Measurements from ENCODE around the gene SHISA9. TPM values are rescaled to one million over a fixed set of nuclear protein-coding genes. Genes with fewer than 3 reads are reported as not detected.

The SHISA9 gene
- total RNA-seq, 1 donor from 2014 or later, result not detected

GRCh38 chr16:13061691-13062090 is 160.3 kb downstream of the SHISA9 start:
- Histone ChIP-seq H3K9me3 (peaks cover 8% of the 10 kb centered on the region), H3K27ac (no peak overlapping the region), H3K4me3 (no peak overlapping the region), H3K27me3 (ENCODE audit: low read depth) (no peaks in the 10 kb centered on the region), H3K36me3 (no peaks in the 10 kb centered on the region), H3K4me1 (no peaks in the 10 kb centered on the region)
- intact Hi-C loops (cut with DNase I), result no loop called here
- DNase-seq, result no peak
- TF ChIP-seq CTCF (IDR thresholded peaks at IDR 0.05), result no peak
- ATAC-seq, result no peak

- H3K4me3 ChIP-seq, result no peak overlapping the region
- no peak overlapping the region for H3K27ac ChIP-seq
- H3K9me3 ChIP-seq, result peaks cover 8% of the 10 kb centered on the region
- no peaks in the 10 kb centered on the region for H3K27me3 ChIP-seq (ENCODE audit: low read depth)
- TF ChIP-seq CTCF (IDR thresholded peaks at IDR 0.05), result no peak
- no peak for DNase-seq
- no peaks in the 10 kb centered on the region for H3K4me1 ChIP-seq
- ATAC-seq, result no peak
- no peaks in the 10 kb centered on the region for H3K36me3 ChIP-seq
- intact Hi-C loops (cut with DNase I), result no loop called here
Measured at GRCh38 chr16:13062219-13062618, 160.8 kb downstream of the SHISA9 start.

- TF ChIP-seq CTCF (IDR thresholded peaks at IDR 0.05), result no peak
- H3K9me3 ChIP-seq, result peaks cover 8% of the 10 kb centered on the region
- H3K4me3 ChIP-seq, result no peak overlapping the region
- no peaks in the 10 kb centered on the region for H3K4me1 ChIP-seq
- ATAC-seq, result no peak
- no peak overlapping the region for H3K27ac ChIP-seq
- intact Hi-C loops (cut with DNase I), result no loop called here
- no peak for DNase-seq
- H3K27me3 ChIP-seq (ENCODE audit: low read depth), result no peaks in the 10 kb centered on the region
- no peaks in the 10 kb centered on the region for H3K36me3 ChIP-seq
Measured at GRCh38 chr16:13063457-13063856, 162.1 kb downstream of the SHISA9 start.

- no peak for TF ChIP-seq CTCF (IDR thresholded peaks at IDR 0.05)
- H3K36me3 ChIP-seq, result no peaks in the 10 kb centered on the region
- H3K9me3 ChIP-seq, result peaks cover 8% of the 10 kb centered on the region
- H3K4me1 ChIP-seq, result no peaks in the 10 kb centered on the region
- no peak for ATAC-seq
- DNase-seq, result no peak
- intact Hi-C loops (cut with DNase I), result no loop called here
- H3K27me3 ChIP-seq (ENCODE audit: low read depth), result no peaks in the 10 kb centered on the region
- H3K27ac ChIP-seq, result no peak overlapping the region
- H3K4me3 ChIP-seq, result no peak overlapping the region
Measured at GRCh38 chr16:13064821-13065220, 163.4 kb downstream of the SHISA9 start.

- intact Hi-C loops (cut with DNase I), result no loop called here
- DNase-seq (no peak), ATAC-seq (no peak)
- H3K27me3 ChIP-seq (ENCODE audit: low read depth), result peaks cover 4% of the 10 kb centered on the region
- H3K27ac ChIP-seq, result no peak overlapping the region
- no peak overlapping the region for H3K4me3 ChIP-seq
- no peaks in the 10 kb centered on the region for H3K4me1 ChIP-seq
- no peaks in the 10 kb centered on the region for H3K36me3 ChIP-seq
- no peak for TF ChIP-seq CTCF (IDR thresholded peaks at IDR 0.05)
- H3K9me3 ChIP-seq, result peaks cover 8% of the 10 kb centered on the region
Measured at GRCh38 chr16:13067648-13068047, 166.2 kb downstream of the SHISA9 start.
